SU-DHL-6 (cell line): ENCODE data around the gene TJP1.

Source experiments
- H2AFZ ChIP-seq: fragments of 200-600 bp; sonication (generic); 2 replicates; pipeline ENCODE4 v1.6.1; 2014; ENCODE audit warnings: low read depth, mild to moderate bottlenecking, moderate library complexity, mixed read lengths, antibody characterized with exemption, low read length; ENCODE audit not compliant: severe bottlenecking
- H3F3A ChIP-seq: fragments of 200-600 bp; shearing (Covaris generic); 2 replicates; pipeline ENCODE4 v1.6.0; 2016; ENCODE audit warnings: antibody characterized with exemption, mild to moderate bottlenecking; ENCODE audit not compliant: insufficient read depth
- H3K27ac ChIP-seq: fragments of 200-600 bp; sonication (generic); 2 replicates; pipeline ENCODE4 v1.5.1; 2016; ENCODE audit warnings: low read depth, mild to moderate bottlenecking, low read length, moderate library complexity, mixed read lengths
- H3K27me3 ChIP-seq: fragments of 200-600 bp; sonication (generic), shearing (Covaris generic); 2 replicates; pipeline ENCODE4 v1.6.0; 2014; ENCODE audit warnings: mild to moderate bottlenecking, low read length
- H3K36me3 ChIP-seq: fragments of 200-600 bp; sonication (generic); 2 replicates; pipeline ENCODE4 v1.6.1; 2014; ENCODE audit warnings: mild to moderate bottlenecking, low read length, mixed read lengths
- H3K4me2 ChIP-seq: fragments of 300-600, 200-600 bp; shearing (Covaris generic), sonication (generic); 2 replicates; pipeline ENCODE4 v1.6.0; 2014; ENCODE audit warnings: low read length, low read depth, mild to moderate bottlenecking; ENCODE audit not compliant: poor library complexity, severe bottlenecking
- H3K4me3 ChIP-seq: fragments of 200-600 bp; sonication (generic); 2 replicates; pipeline ENCODE4 v1.5.1; 2014; ENCODE audit warnings: antibody characterized with exemption, low read length, mild to moderate bottlenecking, mixed read lengths; ENCODE audit not compliant: insufficient read depth, poor library complexity, severe bottlenecking
- H3K79me2 ChIP-seq: fragments of 200-600 bp; sonication (generic); 2 replicates; pipeline ENCODE4 v1.6.1; 2014; ENCODE audit warnings: mild to moderate bottlenecking, low read length, moderate library complexity; ENCODE audit not compliant: insufficient read depth
- H3K9ac ChIP-seq: fragments of 200-600 bp; sonication (generic); 2 replicates; pipeline ENCODE4 v1.7.0; 2014; ENCODE audit warnings: mild to moderate bottlenecking, low read length
- H3K9me2 ChIP-seq: fragments of 200-600 bp; sonication (generic); replicated peaks from 2 replicates; pipeline ENCODE4 v1.6.1; 2014; ENCODE audit warnings: low read length; ENCODE audit not compliant: insufficient read depth
- H3K9me3 ChIP-seq: fragments of 200-600 bp; sonication (generic); 2 replicates; pipeline ENCODE4 v1.6.1; 2014; ENCODE audit warnings: low read length, mixed read lengths; ENCODE audit not compliant: insufficient read depth
- H4K20me1 ChIP-seq: fragments of 200-600 bp; sonication (generic); 2 replicates; pipeline ENCODE4 v1.6.1; 2014; ENCODE audit warnings: low read depth, mild to moderate bottlenecking, antibody characterized with exemption, low read length, moderate library complexity, mixed read lengths
- EZH2phosphoT487 ChIP-seq: fragments of 200-600 bp; sonication (generic), shearing (Covaris generic); conservative IDR thresholded peaks from 2 replicates; pipeline ENCODE4 v1.6.1; 2018; ENCODE audit warnings: mild to moderate bottlenecking, antibody characterized with exemption, low read length, moderate library complexity, mixed read lengths
- TF ChIP-seq, protein P1 (sequence below): fragments of 200-600 bp; sonication (generic); IDR thresholded peaks from one replicate; pipeline ENCODE4 v1.5.1; 2017; ENCODE audit warnings: antibody characterized with exemption, mild to moderate bottlenecking, low read length, moderate library complexity; ENCODE audit not compliant: insufficient read depth, poor library complexity, severe bottlenecking

TJP1 gene

DNA sequence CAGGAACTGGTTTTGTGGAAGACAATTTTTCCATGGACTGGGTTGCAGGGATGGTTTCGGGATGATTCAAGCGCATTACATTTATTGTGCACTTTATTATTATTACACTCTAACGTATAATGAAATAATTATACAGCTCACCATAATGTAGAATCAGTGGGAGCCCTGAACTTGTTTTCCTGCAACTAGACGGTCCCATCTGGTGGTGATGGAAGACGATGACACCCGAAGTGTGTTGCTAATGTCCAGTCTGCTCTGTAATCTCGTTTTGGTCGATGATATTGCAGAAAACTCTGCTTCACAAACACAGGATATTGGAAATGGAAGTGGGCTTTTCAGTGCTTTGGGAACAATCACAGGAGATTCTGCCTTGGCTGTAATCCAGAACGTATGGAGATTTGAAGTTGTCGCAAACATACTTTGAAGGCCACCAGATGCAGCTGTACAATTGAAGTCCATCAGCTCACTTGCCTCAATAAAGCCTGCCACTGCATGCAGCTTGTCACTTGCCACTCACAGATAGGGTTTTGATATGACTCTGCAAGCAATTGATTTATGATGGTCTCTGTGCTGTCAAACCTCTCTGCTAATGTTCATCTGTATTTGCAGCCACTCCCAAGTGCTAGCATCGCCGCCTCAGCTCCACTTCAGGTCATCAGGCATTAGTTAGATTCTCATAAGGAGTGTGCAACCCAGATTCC lies 141.7 kb downstream of the TJP1 start:
- Histone ChIP-seq H3K79me2 (no peaks in the 10 kb centered on the region), H3K36me3 (no peaks in the 10 kb centered on the region), H4K20me1 (no peaks in the 10 kb centered on the region), H3K4me3 (no peak overlapping the region), H3K27ac (no peak overlapping the region), H3K9me3 (no peaks in the 10 kb centered on the region), H3K4me2 (no peak overlapping the region), H3K27me3 (no peaks in the 10 kb centered on the region), H3F3A (no peaks in the 10 kb centered on the region), H3K9me2 (no peaks in the 10 kb centered on the region), H3K9ac (no peak overlapping the region), H2AFZ (no peak overlapping the region)
- TF ChIP-seq EZH2phosphoT487, result no peak
- TF ChIP-seq, protein P1, sequence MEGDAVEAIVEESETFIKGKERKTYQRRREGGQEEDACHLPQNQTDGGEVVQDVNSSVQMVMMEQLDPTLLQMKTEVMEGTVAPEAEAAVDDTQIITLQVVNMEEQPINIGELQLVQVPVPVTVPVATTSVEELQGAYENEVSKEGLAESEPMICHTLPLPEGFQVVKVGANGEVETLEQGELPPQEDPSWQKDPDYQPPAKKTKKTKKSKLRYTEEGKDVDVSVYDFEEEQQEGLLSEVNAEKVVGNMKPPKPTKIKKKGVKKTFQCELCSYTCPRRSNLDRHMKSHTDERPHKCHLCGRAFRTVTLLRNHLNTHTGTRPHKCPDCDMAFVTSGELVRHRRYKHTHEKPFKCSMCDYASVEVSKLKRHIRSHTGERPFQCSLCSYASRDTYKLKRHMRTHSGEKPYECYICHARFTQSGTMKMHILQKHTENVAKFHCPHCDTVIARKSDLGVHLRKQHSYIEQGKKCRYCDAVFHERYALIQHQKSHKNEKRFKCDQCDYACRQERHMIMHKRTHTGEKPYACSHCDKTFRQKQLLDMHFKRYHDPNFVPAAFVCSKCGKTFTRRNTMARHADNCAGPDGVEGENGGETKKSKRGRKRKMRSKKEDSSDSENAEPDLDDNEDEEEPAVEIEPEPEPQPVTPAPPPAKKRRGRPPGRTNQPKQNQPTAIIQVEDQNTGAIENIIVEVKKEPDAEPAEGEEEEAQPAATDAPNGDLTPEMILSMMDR, result no peak

DNA sequence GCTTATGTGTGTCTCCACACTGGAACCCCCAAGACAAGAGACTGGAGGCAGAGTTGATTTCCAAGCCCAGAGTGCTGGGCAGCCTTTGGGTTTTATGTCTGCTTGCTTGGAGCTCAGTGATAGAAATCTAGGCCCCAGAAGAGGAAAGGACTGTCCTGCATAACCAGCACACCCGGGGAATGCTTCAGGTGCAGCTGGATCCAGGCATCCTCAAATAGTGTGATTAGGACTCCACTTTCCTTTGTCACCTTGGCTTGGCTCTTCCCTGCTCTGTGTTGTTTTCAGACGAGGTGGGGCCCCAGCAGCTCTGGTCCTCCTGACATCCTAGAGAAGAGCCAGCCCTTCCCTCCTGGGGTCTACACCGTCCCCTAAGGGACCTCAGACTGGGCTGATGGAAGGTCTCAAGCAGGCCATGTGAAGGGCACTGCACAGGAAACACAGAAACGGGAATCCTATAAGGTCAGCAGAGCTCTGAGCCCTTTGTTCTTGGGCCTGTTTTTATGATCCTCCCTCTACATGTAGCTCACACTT lies 143.7 kb downstream of the TJP1 start:
- Histone ChIP-seq H3K79me2 (no peaks in the 10 kb centered on the region), H3K4me3 (no peak overlapping the region), H3F3A (no peaks in the 10 kb centered on the region), H3K36me3 (no peaks in the 10 kb centered on the region), H3K4me2 (no peak overlapping the region), H3K27me3 (no peaks in the 10 kb centered on the region), H3K9me2 (no peaks in the 10 kb centered on the region), H2AFZ (no peak overlapping the region), H3K27ac (no peak overlapping the region), H3K9me3 (no peaks in the 10 kb centered on the region), H3K9ac (no peak overlapping the region), H4K20me1 (no peaks in the 10 kb centered on the region)
- TF ChIP-seq, protein P1, result no peak
- no peak for TF ChIP-seq EZH2phosphoT487

DNA sequence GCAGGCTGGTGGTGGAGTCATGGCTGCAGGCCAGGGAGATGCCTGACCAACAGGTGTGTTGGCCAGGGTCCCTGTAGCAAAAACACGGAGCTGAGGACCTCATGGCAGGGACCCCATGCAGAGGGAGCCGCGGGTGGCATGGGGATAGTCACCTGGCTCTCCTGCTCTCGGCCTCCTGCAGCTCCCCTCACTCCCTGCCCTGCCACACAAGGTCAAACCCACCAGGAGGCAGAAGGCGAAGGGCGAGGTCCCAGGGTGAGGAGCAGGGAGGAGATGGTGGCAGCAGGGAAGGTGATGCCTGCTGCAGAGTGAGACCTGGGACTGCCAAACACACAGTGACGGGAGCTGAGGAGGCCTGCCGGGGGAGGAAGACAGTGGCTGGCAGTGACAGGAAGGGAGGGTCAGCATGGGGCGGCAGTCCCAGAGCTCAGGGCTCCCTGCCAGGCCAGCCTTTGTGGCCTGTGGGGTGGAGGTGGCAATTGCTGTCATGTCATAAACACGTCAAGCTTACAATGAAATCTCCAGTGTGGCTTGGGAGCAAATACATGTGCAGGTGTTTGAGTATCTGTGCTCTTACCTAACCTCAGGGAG lies 144.3 kb downstream of the TJP1 start:
- Histone ChIP-seq H3K27ac (no peak overlapping the region), H3K9me2 (no peaks in the 10 kb centered on the region), H3K27me3 (no peaks in the 10 kb centered on the region), H3K4me2 (no peak overlapping the region), H3K79me2 (no peaks in the 10 kb centered on the region), H3F3A (no peaks in the 10 kb centered on the region), H3K9me3 (no peaks in the 10 kb centered on the region), H3K9ac (no peak overlapping the region), H2AFZ (no peak overlapping the region), H3K36me3 (no peaks in the 10 kb centered on the region), H3K4me3 (no peak overlapping the region), H4K20me1 (no peaks in the 10 kb centered on the region)
- no peak for TF ChIP-seq EZH2phosphoT487
- TF ChIP-seq, protein P1, result no peak
